ENCODE results near the gene PLSCR2. TPM values are rescaled to one million over a fixed set of nuclear protein-coding genes. Genes with fewer than 3 reads are reported as not detected.
"Not testable (repeated sequence)": the region's sequence is repeated elsewhere in the genome, so short reads cannot be mapped to it uniquely, and the experiment has no call there.

Gene PLSCR2
- total RNA-seq, 2 donors from 2014 or later, result not detected

- Mint-ChIP-seq H3K4me3 (peak overlapping the region; percentile 78), H3K4me1 (peaks cover 5% of the 10 kb centered on the region), H3K9me3 (no peaks in the 10 kb centered on the region), H3K27me3 (peaks cover under 1% of the 10 kb centered on the region), H3K27ac (peak overlapping the region; percentile 67), H3K36me3 (ENCODE audit: low read depth) (no peaks in the 10 kb centered on the region)
- no peak for ATAC-seq (replicated peaks)
Observed at GRCh38 chr3:146468671-146469149, 651 bp downstream of the PLSCR2 start.

DNA sequence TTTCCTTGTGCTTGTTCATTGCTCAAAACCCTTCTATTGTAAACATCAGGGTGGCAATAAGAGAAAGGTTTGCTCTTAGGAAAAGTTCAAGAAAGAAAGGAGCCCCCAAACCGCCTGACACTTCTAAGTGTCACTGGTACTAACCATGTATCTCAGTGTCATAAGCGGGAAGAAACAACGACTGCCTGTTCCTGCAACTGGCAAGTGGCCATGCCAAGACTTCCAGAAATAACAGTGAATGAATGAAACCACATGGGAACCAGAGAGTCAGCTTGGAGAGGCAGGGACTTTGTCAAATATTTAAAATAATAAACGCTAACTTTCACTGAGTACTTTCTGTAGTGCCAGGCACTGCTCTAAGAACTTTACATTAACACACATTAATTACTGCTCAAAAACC, 1.1 kb downstream of the PLSCR2 start:
- Mint-ChIP-seq H3K4me1 (peaks cover 9% of the 10 kb centered on the region), H3K9me3 (no peaks in the 10 kb centered on the region), H3K36me3 (ENCODE audit: low read depth) (no peaks in the 10 kb centered on the region), H3K27ac (no peak overlapping the region), H3K4me3 (peak overlapping the region; percentile 78), H3K27me3 (no peaks in the 10 kb centered on the region)
- no peak for ATAC-seq (replicated peaks)

GRCh38 chr3:146466604-146467003, 2.8 kb downstream of the PLSCR2 start:
- Mint-ChIP-seq H3K36me3 (ENCODE audit: low read depth) (no peaks in the 10 kb centered on the region), H3K4me1 (peaks cover 9% of the 10 kb centered on the region), H3K4me3 (no peak overlapping the region), H3K27ac (no peak overlapping the region), H3K27me3 (no peaks in the 10 kb centered on the region), H3K9me3 (no peaks in the 10 kb centered on the region)
- no peak for ATAC-seq (replicated peaks)

DNA sequence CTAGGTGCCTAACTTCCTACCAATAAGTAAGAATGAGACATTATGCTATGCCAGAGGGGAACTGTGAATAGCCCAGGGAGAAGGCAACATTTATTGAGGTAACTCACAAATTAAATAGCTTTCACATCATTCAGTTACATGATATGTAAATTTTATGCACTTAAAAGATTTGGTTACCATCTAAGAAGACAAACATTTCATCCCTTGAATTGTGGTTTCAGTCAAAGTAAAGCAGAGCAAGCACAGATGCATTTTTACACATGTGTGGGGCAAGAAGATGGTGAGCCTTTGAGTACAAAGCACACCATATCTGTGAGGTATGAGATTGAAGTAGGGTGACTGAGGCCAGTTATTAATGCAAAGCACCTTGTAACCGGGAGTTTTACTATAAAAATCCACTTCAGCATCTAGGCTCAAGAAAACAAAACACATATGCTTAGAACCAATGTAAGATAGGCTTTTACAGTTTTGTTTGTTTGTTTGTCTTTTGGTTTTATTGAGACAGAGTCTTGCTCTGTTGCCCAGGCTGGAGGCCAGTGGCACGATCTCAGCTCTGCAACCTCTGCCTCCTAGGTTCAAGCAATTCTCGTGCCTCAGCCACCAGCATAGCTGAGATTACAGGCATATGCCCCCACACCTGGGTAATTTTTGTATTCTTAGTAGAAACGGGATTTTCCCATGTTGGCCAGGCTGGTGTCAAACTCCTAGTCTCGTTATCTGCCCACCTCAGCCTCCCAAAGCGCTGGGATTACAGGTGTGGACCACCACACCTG, 3.5 kb downstream of the PLSCR2 start:
- no peaks in the 10 kb centered on the region for H3K36me3 Mint-ChIP-seq (ENCODE audit: low read depth)
- no peaks in the 10 kb centered on the region for H3K9me3 Mint-ChIP-seq
- no peak overlapping the region for H3K4me3 Mint-ChIP-seq
- no peak overlapping the region for H3K27ac Mint-ChIP-seq
- H3K4me1 Mint-ChIP-seq, result peaks cover 9% of the 10 kb centered on the region
- H3K27me3 Mint-ChIP-seq, result no peaks in the 10 kb centered on the region
- ATAC-seq (replicated peaks), result no peak

GRCh38 chr3:146464783-146465182, 4.6 kb downstream of the PLSCR2 start:
- H3K27me3 Mint-ChIP-seq, result no peaks in the 10 kb centered on the region
- no peaks in the 10 kb centered on the region for H3K9me3 Mint-ChIP-seq
- H3K4me3 Mint-ChIP-seq, result no peak overlapping the region
- peaks cover 9% of the 10 kb centered on the region for H3K4me1 Mint-ChIP-seq
- peak overlapping the region; percentile 30 for H3K27ac Mint-ChIP-seq
- no peaks in the 10 kb centered on the region for H3K36me3 Mint-ChIP-seq (ENCODE audit: low read depth)
- no peak for ATAC-seq (replicated peaks)

GRCh38 chr3:146464005-146464595, 5.3 kb downstream of the PLSCR2 start:
- Mint-ChIP-seq H3K27ac (no peak overlapping the region), H3K9me3 (no peaks in the 10 kb centered on the region), H3K4me3 (no peak overlapping the region), H3K36me3 (ENCODE audit: low read depth) (no peaks in the 10 kb centered on the region), H3K27me3 (no peaks in the 10 kb centered on the region), H3K4me1 (peaks cover 9% of the 10 kb centered on the region)
- ATAC-seq (replicated peaks), result peak; percentile 87

- H3K4me3 Mint-ChIP-seq, result no peak overlapping the region
- no peak overlapping the region for H3K27ac Mint-ChIP-seq
- peaks cover 1% of the 10 kb centered on the region for H3K27me3 Mint-ChIP-seq
- no peaks in the 10 kb centered on the region for H3K9me3 Mint-ChIP-seq
- no peak for ATAC-seq (replicated peaks)
- H3K4me1 Mint-ChIP-seq, result no peaks in the 10 kb centered on the region
- H3K36me3 Mint-ChIP-seq (ENCODE audit: low read depth), result no peaks in the 10 kb centered on the region
Observed at GRCh38 chr3:146454796-146455195, 14.6 kb downstream of the PLSCR2 start.

DNA sequence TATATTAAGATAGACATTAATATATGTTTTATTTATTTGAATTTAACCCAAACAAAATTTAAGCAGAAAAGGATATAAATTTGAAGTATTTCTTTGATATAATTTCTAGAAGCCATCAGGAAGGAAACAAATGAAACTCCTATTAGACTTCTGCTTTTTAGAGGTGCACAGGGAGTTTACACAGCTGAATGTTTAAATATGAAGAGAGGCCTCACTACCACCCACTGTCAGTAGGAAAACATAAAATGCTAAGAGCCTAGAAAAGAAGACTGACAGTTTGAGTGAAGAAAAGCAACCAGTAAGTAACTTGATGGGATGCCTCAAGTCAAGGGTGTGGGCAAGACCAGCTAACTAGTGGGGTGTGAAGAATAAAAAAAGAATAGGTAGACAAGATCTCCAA, 19.7 kb downstream of the PLSCR2 start:
- H3K27me3 Mint-ChIP-seq, result peaks cover 16% of the 10 kb centered on the region
- H3K9me3 Mint-ChIP-seq, result peaks cover 12% of the 10 kb centered on the region
- H3K4me1 Mint-ChIP-seq, result no peaks in the 10 kb centered on the region
- no peaks in the 10 kb centered on the region for H3K36me3 Mint-ChIP-seq (ENCODE audit: low read depth)
- H3K4me3 Mint-ChIP-seq, result no peak overlapping the region
- ATAC-seq (replicated peaks), result no peak
- no peak overlapping the region for H3K27ac Mint-ChIP-seq

DNA sequence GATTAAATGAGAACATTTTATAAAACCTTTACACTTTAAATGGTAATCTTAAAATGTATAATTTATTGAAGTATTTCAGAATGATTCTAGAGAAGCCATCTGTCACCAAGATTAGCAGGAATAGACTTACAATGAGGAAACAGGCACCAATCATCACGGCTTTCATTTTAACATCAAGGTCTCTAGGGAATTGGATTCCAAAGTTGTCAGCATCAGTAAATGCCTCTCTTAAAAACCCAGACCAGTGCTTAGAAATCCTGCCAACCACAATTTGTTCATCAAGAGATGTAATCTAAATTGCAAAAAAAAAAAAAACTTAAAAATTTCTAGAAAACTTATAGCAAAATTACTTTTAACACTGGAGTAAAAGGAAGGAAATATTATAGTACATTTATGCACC, 20.3 kb downstream of the PLSCR2 start:
- peaks cover 16% of the 10 kb centered on the region for H3K27me3 Mint-ChIP-seq

GRCh38 chr3:146446026-146446425, 23.3 kb downstream of the PLSCR2 start:
- Mint-ChIP-seq H3K27me3 (peaks cover 16% of the 10 kb centered on the region), H3K36me3 (ENCODE audit: low read depth) (no peaks in the 10 kb centered on the region), H3K4me3 (no peak overlapping the region), H3K4me1 (no peaks in the 10 kb centered on the region), H3K9me3 (peaks cover 12% of the 10 kb centered on the region), H3K27ac (no peak overlapping the region)
- ATAC-seq (replicated peaks), result no peak

More for the DNA sequence above, 20.3 kb downstream of the PLSCR2 start:
- Mint-ChIP-seq H3K27ac (no peak overlapping the region), H3K4me3 (no peak overlapping the region), H3K9me3 (peaks cover 12% of the 10 kb centered on the region), H3K36me3 (ENCODE audit: low read depth) (no peaks in the 10 kb centered on the region), H3K4me1 (no peaks in the 10 kb centered on the region)
- no peak for ATAC-seq (replicated peaks)

GRCh38 chr3:146440310-146440709, 29.1 kb downstream of the PLSCR2 start:
- not testable (repeated sequence) for H3K4me1 Mint-ChIP-seq; H3K27ac Mint-ChIP-seq; ATAC-seq (replicated peaks); H3K36me3 Mint-ChIP-seq (ENCODE audit: low read depth); H3K4me3 Mint-ChIP-seq; H3K9me3 Mint-ChIP-seq
- peaks cover 16% of the 10 kb centered on the region for H3K27me3 Mint-ChIP-seq

GRCh38 chr3:146432066-146432465, 37.3 kb downstream of the PLSCR2 start:
- Mint-ChIP-seq H3K9me3 (no peaks in the 10 kb centered on the region), H3K4me1 (no peaks in the 10 kb centered on the region), H3K27me3 (peaks cover 3% of the 10 kb centered on the region), H3K27ac (no peak overlapping the region), H3K4me3 (no peak overlapping the region), H3K36me3 (ENCODE audit: low read depth) (no peaks in the 10 kb centered on the region)
- no peak for ATAC-seq (replicated peaks)

- no peak overlapping the region for H3K27ac Mint-ChIP-seq
Observed at GRCh38 chr3:146431240-146431639, 38.1 kb downstream of the PLSCR2 start.

DNA sequence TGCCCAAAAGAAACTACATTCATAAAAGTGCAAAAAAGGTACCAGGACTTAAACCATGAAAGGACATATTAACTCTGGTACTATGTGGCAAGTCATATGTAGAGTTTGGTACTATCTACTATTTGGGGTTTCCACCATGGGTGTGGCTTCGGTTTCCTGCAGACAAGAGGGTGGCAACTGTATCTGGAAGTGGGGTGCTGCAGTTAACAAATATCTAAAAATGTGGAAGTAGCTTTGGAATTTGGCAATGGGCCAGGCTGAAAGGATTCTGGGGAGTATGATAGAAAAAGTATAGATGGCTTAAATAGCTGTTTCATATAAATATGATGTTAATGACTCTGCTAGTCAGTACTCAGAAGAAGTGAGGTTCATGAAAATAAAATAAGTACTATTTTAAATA, 44.0 kb downstream of the PLSCR2 start:
- Mint-ChIP-seq H3K4me1 (no peaks in the 10 kb centered on the region), H3K4me3 (no peak overlapping the region), H3K36me3 (ENCODE audit: low read depth) (no peaks in the 10 kb centered on the region), H3K27ac (no peak overlapping the region), H3K9me3 (no peaks in the 10 kb centered on the region), H3K27me3 (peaks cover 18% of the 10 kb centered on the region)
- ATAC-seq (replicated peaks), result no peak

More at GRCh38 chr3:146431240-146431639, 38.1 kb downstream of the PLSCR2 start:
- Mint-ChIP-seq H3K4me3 (no peak overlapping the region), H3K27me3 (peaks cover 3% of the 10 kb centered on the region), H3K36me3 (ENCODE audit: low read depth) (no peaks in the 10 kb centered on the region), H3K9me3 (no peaks in the 10 kb centered on the region), H3K4me1 (no peaks in the 10 kb centered on the region)
- no peak for ATAC-seq (replicated peaks)
